Measurements from ENCODE around the gene SNX33.
"Not testable (repeated sequence)": the region's sequence is repeated elsewhere in the genome, so short reads cannot be mapped to it uniquely, and the experiment has no call there.

GRCh38 chr15:75678324-75678690, 30.6 kb downstream of the SNX33 start:
- not testable (repeated sequence) for TF ChIP-seq EZH2 (IDR thresholded peaks at IDR 0.05; ENCODE audit: insufficient read depth, poor library complexity, severe bottlenecking); EZH2phosphoT487 (IDR thresholded peaks at IDR 0.05; ENCODE audit: insufficient read depth, low read depth)

All from GM23248 (cell line).